GM18520 (cell line): ENCODE results near the gene SPO11.

Experiments used
- ATAC-seq: cut with Tn5 transposase; IDR thresholded peaks from one replicate; pipeline ENCODE4 v1.9.1; 2021; ENCODE audit not compliant: unreplicated experiment

The SPO11 gene

GRCh38 chr20:57310821-57311514 lies 18.6 kb upstream of the SPO11 start:
- no peak for ATAC-seq

- ATAC-seq, result no peak
Observed at GRCh38 chr20:57312138-57312537, 17.5 kb upstream of the SPO11 start.

GRCh38 chr20:57313230-57313629 lies 16.4 kb upstream of the SPO11 start:
- ATAC-seq, result no peak

GRCh38 chr20:57313951-57314350 lies 15.7 kb upstream of the SPO11 start:
- no peak for ATAC-seq

GRCh38 chr20:57315083-57315975 lies 14.3 kb upstream of the SPO11 start:
- ATAC-seq, result no peak

- no peak for ATAC-seq
Observed at GRCh38 chr20:57315976-57316480, 13.6 kb upstream of the SPO11 start.

- no peak for ATAC-seq
Observed at GRCh38 chr20:57316795-57317201, 12.8 kb upstream of the SPO11 start.

GRCh38 chr20:57317316-57317788 lies 12.3 kb upstream of the SPO11 start:
- ATAC-seq, result no peak

GRCh38 chr20:57317789-57318371 lies 11.7 kb upstream of the SPO11 start:
- no peak for ATAC-seq

- ATAC-seq, result no peak
Observed at GRCh38 chr20:57319584-57319983, 10.0 kb upstream of the SPO11 start.

- no peak for ATAC-seq
Observed at GRCh38 chr20:57320358-57320757, 9.2 kb upstream of the SPO11 start.

GRCh38 chr20:57321142-57321541 lies 8.5 kb upstream of the SPO11 start:
- no peak for ATAC-seq

GRCh38 chr20:57322476-57322875 lies 7.1 kb upstream of the SPO11 start:
- ATAC-seq, result no peak

- peak; percentile 80 for ATAC-seq
Observed at GRCh38 chr20:57323034-57323433, 6.6 kb upstream of the SPO11 start.

GRCh38 chr20:57325632-57326356 lies 3.8 kb upstream of the SPO11 start:
- ATAC-seq, result no peak

- ATAC-seq, result no peak
Observed at GRCh38 chr20:57326667-57327455, 2.7 kb upstream of the SPO11 start.

GRCh38 chr20:57327820-57328219 lies 1.8 kb upstream of the SPO11 start:
- no peak for ATAC-seq

- no peak for ATAC-seq
Observed at GRCh38 chr20:57330998-57331397, 1.4 kb downstream of the SPO11 start.

GRCh38 chr20:57332105-57333089 lies 2.8 kb downstream of the SPO11 start:
- ATAC-seq, result no peak
